Measurements from ENCODE around the gene RBM12.

DNA sequence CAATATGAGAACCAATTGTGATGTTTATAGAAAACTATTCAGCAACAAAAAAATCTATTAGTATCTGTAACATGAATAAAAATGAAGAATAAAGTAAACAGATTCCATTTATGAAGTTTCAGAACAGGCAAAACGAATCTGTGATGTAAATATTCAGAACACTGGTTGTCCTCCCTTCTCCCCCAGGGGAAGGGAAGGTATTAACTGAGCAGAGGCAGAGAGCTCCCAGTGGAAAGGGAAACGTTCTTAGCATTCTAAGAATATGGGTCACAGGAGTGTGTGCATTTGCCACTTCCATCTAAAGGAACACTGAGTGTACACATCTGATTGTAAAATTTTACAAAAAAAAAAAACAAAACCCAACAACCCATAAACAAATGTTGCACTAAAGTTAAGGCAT is 25.9 kb downstream of the RBM12 start:
- TF ChIP-seq CTCF (IDR thresholded peaks at IDR 0.05) (no peak), POLR2A (IDR thresholded peaks at IDR 0.05) (no peak)

Data from tibial nerve (tissue), 3 donors.